Inflammatory macrophage treated with lipopolysaccharide for 4 hours (primary cell): ENCODE measurements around the gene WAS.
"Not testable (repeated sequence)": the region's sequence is repeated elsewhere in the genome, so short reads cannot be mapped to it uniquely, and the experiment has no call there.

Experiments
- DNase-seq: peaks from one replicate; pipeline ENCODE4 v3.0.0-alpha.2; 2020

Gene WAS

GRCh38 chrX:48683411-48683982 lies at the start of gene WAS:
Gene WAS, plus strand, starts transcription at chrX:48683799. Its CDS starts 55 bp downstream, at chrX:48683854.
- peak; percentile 81 for DNase-seq

- DNase-seq, result no peak
Observed at GRCh38 chrX:48636301-48636700, 47.3 kb upstream of the WAS start.

GRCh38 chrX:48636776-48637175 lies 46.8 kb upstream of the WAS start:
- no peak for DNase-seq

- DNase-seq, result no peak
Observed at GRCh38 chrX:48645669-48646068, 37.9 kb upstream of the WAS start.

GRCh38 chrX:48648336-48648751 lies 35.3 kb upstream of the WAS start:
- DNase-seq, result peak; percentile 57

GRCh38 chrX:48649102-48649501 lies 34.5 kb upstream of the WAS start:
- no peak for DNase-seq

- DNase-seq, result not testable (repeated sequence)
Observed at GRCh38 chrX:48652055-48652579, 31.5 kb upstream of the WAS start.

GRCh38 chrX:48654746-48655145 lies 28.9 kb upstream of the WAS start:
- not testable (repeated sequence) for DNase-seq

GRCh38 chrX:48659686-48660085 lies 23.9 kb upstream of the WAS start:
- not testable (repeated sequence) for DNase-seq

GRCh38 chrX:48663241-48663640 lies 20.4 kb upstream of the WAS start:
- no peak for DNase-seq

GRCh38 chrX:48664156-48664555 lies 19.4 kb upstream of the WAS start:
- DNase-seq, result no peak

- DNase-seq, result no peak
Observed at GRCh38 chrX:48665991-48666390, 17.6 kb upstream of the WAS start.

GRCh38 chrX:48666649-48667048 lies 16.9 kb upstream of the WAS start:
- DNase-seq, result no peak

- DNase-seq, result peak; percentile 79
Observed at GRCh38 chrX:48667509-48667908, 16.1 kb upstream of the WAS start.

- not testable (repeated sequence) for DNase-seq
Observed at GRCh38 chrX:48668187-48668586, 15.4 kb upstream of the WAS start.

- peak; percentile 89 for DNase-seq
Observed at GRCh38 chrX:48676106-48676892, 7.3 kb upstream of the WAS start.

- no peak for DNase-seq
Observed at GRCh38 chrX:48676893-48677270, 6.7 kb upstream of the WAS start.

- no peak for DNase-seq
Observed at GRCh38 chrX:48677516-48677915, 6.1 kb upstream of the WAS start.

GRCh38 chrX:48680467-48680866 lies 3.1 kb upstream of the WAS start:
- DNase-seq, result peak; percentile 85

- not testable (repeated sequence) for DNase-seq
Observed at GRCh38 chrX:48680925-48681324, 2.7 kb upstream of the WAS start.

GRCh38 chrX:48681539-48682183 lies 1.9 kb upstream of the WAS start:
- DNase-seq, result no peak

GRCh38 chrX:48682795-48683194 lies 804 bp upstream of the WAS start:
- DNase-seq, result peak; percentile 85

GRCh38 chrX:48684134-48684533 lies 535 bp downstream of the WAS start:
- DNase-seq, result no peak

GRCh38 chrX:48685416-48685815 lies 1.8 kb downstream of the WAS start:
- DNase-seq, result no peak
